Activated CD4-positive, alpha-beta memory T cell treated with anti-CD3 and anti-CD28 coated beads, Interleukin-2, amount 10 ng/mL, durations not matched to agents 7 days and 5 days (primary cell): ENCODE measurements around the gene PPP1R12B. TPM values are rescaled to one million over a fixed set of nuclear protein-coding genes. Genes with fewer than 3 reads are reported as not detected.
"Not testable (repeated sequence)": the region's sequence is repeated elsewhere in the genome, so short reads cannot be mapped to it uniquely, and the experiment has no call there.

Experiments used
- CTCF ChIA-PET: fragments of 350-600 bp; sonication (Branson Sonifier 250); formaldehyde crosslinking; loops from one replicate; lab custom pipeline; 2021; ENCODE audit warnings: antibody characterized with exemption, inconsistent platforms; lab: Charles Lee
- POLR2A ChIA-PET: fragments of 350-600 bp; sonication (Branson Sonifier 250); formaldehyde crosslinking; loops from one replicate; lab custom pipeline; 2021; ENCODE audit warnings: antibody characterized with exemption; lab: Charles Lee
- DNase-seq: peaks from one replicate; pipeline ENCODE4 v3.0.0-alpha.2; 2020
- H3K27ac Mint-ChIP-seq: one replicate; pipeline ENCODE4 v1.8.0; 2021; ENCODE audit warnings: mild to moderate bottlenecking, mixed read lengths
- H3K27me3 Mint-ChIP-seq: one replicate; pipeline ENCODE4 v1.8.0; 2021; ENCODE audit warnings: mixed read lengths
- H3K36me3 Mint-ChIP-seq: one replicate; pipeline ENCODE4 v1.8.0; 2021; ENCODE audit warnings: low read depth, mixed read lengths
- H3K4me1 Mint-ChIP-seq: one replicate; pipeline ENCODE4 v1.8.0; 2021; ENCODE audit warnings: mixed read lengths
- H3K4me3 Mint-ChIP-seq: one replicate; pipeline ENCODE4 v1.8.0; 2021; ENCODE audit warnings: mild to moderate bottlenecking, mixed read lengths
- H3K9me3 Mint-ChIP-seq: one replicate; pipeline ENCODE4 v1.8.0; 2021; ENCODE audit warnings: mixed read lengths
- total RNA-seq, 2 experiments: library from RNA; stranded (reverse); gene quantifications; one replicate each; pipeline ENCODE4 v1.2.3, GENCODE V29; 2021

Gene PPP1R12B
- total RNA-seq, 2 experiments from 2014 or later = 16.7 to 20.0 TPM

GRCh38 chr1:202352583-202353197, 4.2 kb downstream of the PPP1R12B start:
- DNase-seq, H3K27ac Mint-ChIP-seq, H3K4me3 Mint-ChIP-seq, H3K9me3 Mint-ChIP-seq, CTCF ChIA-PET, POLR2A ChIA-PET, H3K27me3 Mint-ChIP-seq, H3K36me3 Mint-ChIP-seq: not testable (repeated sequence)
- H3K4me1 Mint-ChIP-seq = peaks cover 19% of the 10 kb centered on the region

DNA sequence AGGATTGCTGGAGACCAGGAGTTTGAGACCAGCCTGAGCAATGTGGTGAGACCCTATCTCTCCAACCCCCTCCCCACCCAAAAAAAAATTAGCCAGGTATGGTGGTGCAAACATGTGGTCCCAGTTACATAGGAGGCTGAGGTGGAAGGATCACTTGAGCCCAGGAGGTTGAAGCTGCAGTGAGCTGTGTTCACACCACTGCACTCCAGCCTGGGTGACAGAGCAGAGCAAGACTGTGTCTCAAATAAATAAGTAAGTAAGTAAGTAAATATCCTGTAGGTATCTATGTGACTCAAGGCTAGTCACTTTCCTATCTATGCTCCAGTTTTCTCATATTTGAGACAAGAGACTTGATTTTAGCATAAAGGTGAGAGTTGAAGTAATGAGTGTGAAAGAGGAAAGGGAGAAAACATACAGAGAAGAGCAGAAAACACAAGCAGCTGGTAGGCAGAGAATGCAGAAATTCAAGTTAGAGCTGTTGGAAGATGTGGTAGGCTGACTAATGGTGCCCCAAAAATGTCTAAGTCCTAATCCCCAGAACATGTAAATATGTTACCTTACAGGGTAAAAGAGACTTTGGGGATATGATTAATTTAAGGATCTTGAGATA, 7.5 kb downstream of the PPP1R12B start:
- H3K27me3 Mint-ChIP-seq = no peaks in the 10 kb centered on the region
- no peak overlapping the region for H3K4me3 Mint-ChIP-seq
- CTCF ChIA-PET = no interaction called here
- H3K36me3 Mint-ChIP-seq = peaks cover 2% of the 10 kb centered on the region
- H3K4me1 Mint-ChIP-seq = peaks cover 2% of the 10 kb centered on the region
- no peaks in the 10 kb centered on the region for H3K9me3 Mint-ChIP-seq
- POLR2A ChIA-PET = no interaction called here
- H3K27ac Mint-ChIP-seq = no peak overlapping the region
- DNase-seq = no peak

- CTCF ChIA-PET = no interaction called here
- no peak for DNase-seq
- Mint-ChIP-seq H3K36me3 (peaks cover 2% of the 10 kb centered on the region), H3K27me3 (no peaks in the 10 kb centered on the region), H3K27ac (no peak overlapping the region), H3K4me3 (no peak overlapping the region), H3K4me1 (no peaks in the 10 kb centered on the region), H3K9me3 (no peaks in the 10 kb centered on the region)
- POLR2A ChIA-PET = no interaction called here
These were observed 9.0 kb downstream of the PPP1R12B start for GRCh38 chr1:202357506-202357905.

- no peak overlapping the region for H3K4me3 Mint-ChIP-seq
- POLR2A ChIA-PET = no interaction called here
- H3K27ac Mint-ChIP-seq = no peak overlapping the region
- H3K36me3 Mint-ChIP-seq = no peaks in the 10 kb centered on the region
- H3K4me1 Mint-ChIP-seq = no peaks in the 10 kb centered on the region
- H3K27me3 Mint-ChIP-seq = no peaks in the 10 kb centered on the region
- no peaks in the 10 kb centered on the region for H3K9me3 Mint-ChIP-seq
- CTCF ChIA-PET = interaction anchor here (1.2 kb wide), 1 partner anchor 12 kb away, joined by 4 read pairs; no protein-coding TSS in a partner anchor
- no peak for DNase-seq
These were observed 12.7 kb downstream of the PPP1R12B start for GRCh38 chr1:202361224-202361623.

GRCh38 chr1:202361701-202362100, 13.2 kb downstream of the PPP1R12B start:
- Mint-ChIP-seq H3K4me1 (no peaks in the 10 kb centered on the region), H3K27me3 (no peaks in the 10 kb centered on the region), H3K27ac (no peak overlapping the region), H3K36me3 (no peaks in the 10 kb centered on the region), H3K9me3 (no peaks in the 10 kb centered on the region), H3K4me3 (no peak overlapping the region)
- POLR2A ChIA-PET = no interaction called here
- CTCF ChIA-PET = no interaction called here
- DNase-seq = no peak

DNA sequence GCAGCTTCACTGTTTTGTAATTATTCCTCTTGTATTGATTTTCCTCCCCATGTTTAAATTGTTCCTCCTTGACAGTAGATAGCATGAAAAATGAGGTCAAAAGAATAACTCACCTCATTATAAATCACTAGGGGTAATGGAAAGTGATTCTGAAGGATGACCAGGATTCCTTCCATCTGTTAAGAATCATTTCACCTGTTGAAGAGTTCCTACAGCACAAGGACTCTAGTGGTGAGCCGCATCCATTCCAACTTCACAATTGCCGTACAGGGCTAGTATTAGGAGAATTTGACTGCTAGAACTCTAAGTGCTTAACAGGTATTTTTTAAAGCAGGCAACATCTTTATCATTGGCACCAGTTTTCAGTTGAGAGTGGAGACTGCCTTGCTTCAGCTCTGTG, 13.7 kb downstream of the PPP1R12B start:
- no peak overlapping the region for H3K27ac Mint-ChIP-seq
- CTCF ChIA-PET = no interaction called here

GRCh38 chr1:202365092-202365815, 16.8 kb downstream of the PPP1R12B start:
- POLR2A ChIA-PET = no interaction called here
- Mint-ChIP-seq H3K27me3 (no peaks in the 10 kb centered on the region), H3K4me3 (no peak overlapping the region), H3K27ac (no peak overlapping the region), H3K36me3 (no peaks in the 10 kb centered on the region), H3K4me1 (no peaks in the 10 kb centered on the region), H3K9me3 (no peaks in the 10 kb centered on the region)
- no peak for DNase-seq
- CTCF ChIA-PET = no interaction called here

More for the DNA sequence above, 13.7 kb downstream of the PPP1R12B start:
- Mint-ChIP-seq H3K9me3 (no peaks in the 10 kb centered on the region), H3K36me3 (no peaks in the 10 kb centered on the region), H3K4me1 (no peaks in the 10 kb centered on the region), H3K4me3 (no peak overlapping the region), H3K27me3 (no peaks in the 10 kb centered on the region)
- POLR2A ChIA-PET = no interaction called here
- DNase-seq = no peak

DNA sequence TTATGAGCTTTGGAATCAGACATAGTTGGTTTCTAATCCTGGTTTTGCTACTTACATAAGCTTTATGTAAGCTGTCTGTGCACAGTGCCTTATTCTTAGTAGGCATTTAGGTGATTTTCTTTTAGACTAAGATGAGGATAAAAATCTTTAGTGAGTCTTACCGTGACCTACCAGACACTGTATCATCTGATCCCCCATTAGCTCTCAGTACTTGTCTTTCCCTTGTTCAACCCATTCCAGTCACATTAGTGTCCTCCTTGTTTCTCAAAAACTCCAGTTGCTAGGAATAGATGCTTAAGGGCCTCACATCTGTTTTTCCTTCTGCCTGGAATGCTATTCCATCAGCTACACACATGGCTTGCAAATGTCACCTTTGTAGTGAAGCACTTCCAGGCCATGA, 18.8 kb downstream of the PPP1R12B start:
- Mint-ChIP-seq H3K36me3 (no peaks in the 10 kb centered on the region), H3K9me3 (no peaks in the 10 kb centered on the region), H3K4me1 (no peaks in the 10 kb centered on the region), H3K27me3 (no peaks in the 10 kb centered on the region), H3K4me3 (no peak overlapping the region), H3K27ac (no peak overlapping the region)
- DNase-seq = no peak
- ChIA-PET POLR2A (no interaction called here), CTCF (interaction anchor here (0.6 kb wide), 1 partner anchor 212 kb away, joined by 3 read pairs; no protein-coding TSS in a partner anchor)

GRCh38 chr1:202370906-202371305, 22.4 kb downstream of the PPP1R12B start:
- POLR2A ChIA-PET, H3K36me3 Mint-ChIP-seq, H3K9me3 Mint-ChIP-seq, H3K4me3 Mint-ChIP-seq, H3K4me1 Mint-ChIP-seq, H3K27ac Mint-ChIP-seq, H3K27me3 Mint-ChIP-seq, DNase-seq: not testable (repeated sequence)
- CTCF ChIA-PET = interaction anchor here (0.7 kb wide), 2 partner anchors 69 to 189 kb away, joined by 3 to 4 read pairs; no protein-coding TSS in a partner anchor

- no peak for DNase-seq
- H3K27me3 Mint-ChIP-seq = no peaks in the 10 kb centered on the region
- H3K4me1 Mint-ChIP-seq = peaks cover 3% of the 10 kb centered on the region
- no peak overlapping the region for H3K27ac Mint-ChIP-seq
- ChIA-PET CTCF (no interaction called here), POLR2A (no interaction called here)
- no peaks in the 10 kb centered on the region for H3K9me3 Mint-ChIP-seq
- H3K4me3 Mint-ChIP-seq = no peak overlapping the region
- no peaks in the 10 kb centered on the region for H3K36me3 Mint-ChIP-seq
These were observed 25.6 kb downstream of the PPP1R12B start for GRCh38 chr1:202374099-202374498.

DNA sequence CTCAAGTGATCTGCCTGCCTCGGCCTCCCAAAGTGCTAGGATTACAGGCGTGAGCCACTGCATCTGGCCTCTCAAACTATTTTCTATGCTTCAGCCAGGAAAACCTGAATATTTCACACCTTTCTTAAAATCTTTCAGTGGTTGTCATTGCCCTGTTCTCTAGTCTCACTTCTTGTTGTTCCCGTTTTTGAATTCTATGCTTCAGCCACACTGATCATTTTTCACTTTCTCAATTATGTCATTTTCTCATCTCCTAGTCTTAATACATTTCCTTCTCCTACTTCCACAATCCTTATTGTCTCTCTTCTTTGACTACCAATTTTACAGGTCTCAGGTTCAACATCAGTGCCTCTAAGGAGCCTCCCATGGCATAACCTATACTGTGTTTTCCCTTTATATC, 26.7 kb downstream of the PPP1R12B start:
- H3K27ac Mint-ChIP-seq, H3K9me3 Mint-ChIP-seq, H3K27me3 Mint-ChIP-seq, DNase-seq, CTCF ChIA-PET, H3K36me3 Mint-ChIP-seq, H3K4me3 Mint-ChIP-seq, H3K4me1 Mint-ChIP-seq, POLR2A ChIA-PET: not testable (repeated sequence)

DNA sequence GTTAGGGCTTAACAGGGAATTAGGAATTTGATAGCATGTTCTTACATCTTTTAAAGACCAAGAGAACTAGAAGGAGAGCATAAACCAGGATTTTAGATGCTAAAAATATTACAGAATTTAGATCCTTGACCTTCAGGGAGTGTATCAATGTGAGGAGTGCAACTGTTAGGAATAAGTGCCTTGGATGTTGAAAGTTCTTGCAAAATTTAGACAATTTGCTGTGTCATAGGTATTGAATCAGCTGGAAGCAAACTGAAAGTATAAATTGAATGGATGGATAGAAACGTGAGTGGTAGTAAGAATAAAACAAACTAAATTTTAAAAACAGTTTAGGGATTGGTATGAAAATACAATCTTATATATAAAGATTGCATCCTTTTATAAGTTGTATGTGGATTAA, 27.7 kb downstream of the PPP1R12B start:
- CTCF ChIA-PET = no interaction called here
- no peak for DNase-seq
- POLR2A ChIA-PET = no interaction called here

GRCh38 chr1:202379884-202380529, 31.5 kb downstream of the PPP1R12B start:
- H3K4me1 Mint-ChIP-seq = peaks cover 16% of the 10 kb centered on the region
- POLR2A ChIA-PET, H3K27me3 Mint-ChIP-seq, H3K4me3 Mint-ChIP-seq, H3K27ac Mint-ChIP-seq, H3K9me3 Mint-ChIP-seq, H3K36me3 Mint-ChIP-seq, CTCF ChIA-PET: not testable (repeated sequence)
- DNase-seq = peak; percentile 37

More for the DNA sequence above, 27.7 kb downstream of the PPP1R12B start:
- Mint-ChIP-seq H3K4me3 (no peak overlapping the region), H3K36me3 (no peaks in the 10 kb centered on the region), H3K27me3 (no peaks in the 10 kb centered on the region), H3K27ac (no peak overlapping the region), H3K4me1 (peaks cover 16% of the 10 kb centered on the region), H3K9me3 (no peaks in the 10 kb centered on the region)
